HG03159 (cell line): ENCODE measurements around the gene SPRED2.

Source experiments
- ATAC-seq: cut with Tn5 transposase; IDR thresholded peaks from one replicate; pipeline ENCODE4 v1.9.1; 2021; ENCODE audit warnings: mild to moderate bottlenecking, moderate library complexity; ENCODE audit not compliant: unreplicated experiment

The SPRED2 gene

GRCh38 chr2:65432227-65433190 lies at the start of gene SPRED2:
Gene SPRED2, minus strand, starts transcription at chr2:65432599. Its CDS starts 612 bp downstream, at chr2:65431987.
- ATAC-seq: peak; percentile 27

- ATAC-seq: no peak
Measured at GRCh38 chr2:65481961-65482360, 49.6 kb upstream of the SPRED2 start.

- no peak for ATAC-seq
Measured at GRCh38 chr2:65479524-65479923, 47.1 kb upstream of the SPRED2 start.

GRCh38 chr2:65478498-65479135 lies 46.2 kb upstream of the SPRED2 start:
- no peak for ATAC-seq

- ATAC-seq: no peak
Measured at GRCh38 chr2:65477590-65477989, 45.2 kb upstream of the SPRED2 start.

GRCh38 chr2:65476778-65477177 lies 44.4 kb upstream of the SPRED2 start:
- no peak for ATAC-seq

GRCh38 chr2:65475000-65475399 lies 42.6 kb upstream of the SPRED2 start:
- no peak for ATAC-seq

GRCh38 chr2:65473045-65473444 lies 40.6 kb upstream of the SPRED2 start:
- ATAC-seq: no peak

GRCh38 chr2:65471409-65471808 lies 39.0 kb upstream of the SPRED2 start:
- ATAC-seq: no peak

GRCh38 chr2:65466551-65466950 lies 34.2 kb upstream of the SPRED2 start:
- no peak for ATAC-seq

- no peak for ATAC-seq
Measured at GRCh38 chr2:65465857-65466256, 33.5 kb upstream of the SPRED2 start.

GRCh38 chr2:65465124-65465523 lies 32.7 kb upstream of the SPRED2 start:
- ATAC-seq: no peak

- no peak for ATAC-seq
Measured at GRCh38 chr2:65464604-65465003, 32.2 kb upstream of the SPRED2 start.

GRCh38 chr2:65458999-65459398 lies 26.6 kb upstream of the SPRED2 start:
- ATAC-seq: no peak

GRCh38 chr2:65456886-65457285 lies 24.5 kb upstream of the SPRED2 start:
- ATAC-seq: no peak

- no peak for ATAC-seq
Measured at GRCh38 chr2:65456064-65456463, 23.7 kb upstream of the SPRED2 start.

GRCh38 chr2:65453916-65454315 lies 21.5 kb upstream of the SPRED2 start:
- ATAC-seq: no peak

GRCh38 chr2:65452150-65452895 lies 19.9 kb upstream of the SPRED2 start:
- ATAC-seq: no peak

GRCh38 chr2:65450810-65451209 lies 18.4 kb upstream of the SPRED2 start:
- ATAC-seq: no peak

GRCh38 chr2:65450393-65450792 lies 18.0 kb upstream of the SPRED2 start:
- no peak for ATAC-seq

- ATAC-seq: no peak
Measured at GRCh38 chr2:65443509-65444186, 11.2 kb upstream of the SPRED2 start.
